ENCODE results near the gene FOXP4.

The FOXP4 gene

GRCh38 chr6:41587131-41587879 is 41.1 kb downstream of the FOXP4 start:
- no peak for DNase-seq

GRCh38 chr6:41588111-41588510 is 41.9 kb downstream of the FOXP4 start:
- DNase-seq, result no peak

GRCh38 chr6:41589223-41589622 is 43.0 kb downstream of the FOXP4 start:
- DNase-seq, result no peak

- no peak for DNase-seq
Observed at GRCh38 chr6:41589636-41590622, 43.7 kb downstream of the FOXP4 start.

GRCh38 chr6:41591122-41591521 is 44.9 kb downstream of the FOXP4 start:
- DNase-seq, result no peak

- peak; percentile 48 for DNase-seq
Observed at GRCh38 chr6:41591859-41592502, 45.8 kb downstream of the FOXP4 start.

GRCh38 chr6:41593406-41593805 is 47.2 kb downstream of the FOXP4 start:
- no peak for DNase-seq

GRCh38 chr6:41593839-41594238 is 47.7 kb downstream of the FOXP4 start:
- DNase-seq, result no peak

GRCh38 chr6:41594326-41594725 is 48.1 kb downstream of the FOXP4 start:
- DNase-seq, result no peak

GRCh38 chr6:41594766-41595165 is 48.6 kb downstream of the FOXP4 start:
- DNase-seq, result no peak

GRCh38 chr6:41595166-41595565 is 49.0 kb downstream of the FOXP4 start:
- no peak for DNase-seq

GRCh38 chr6:41596096-41596685 is 50.0 kb downstream of the FOXP4 start:
- no peak for DNase-seq

- no peak for DNase-seq
Observed at GRCh38 chr6:41596807-41597206, 50.6 kb downstream of the FOXP4 start.

GRCh38 chr6:41597246-41598000 is 51.2 kb downstream of the FOXP4 start:
- DNase-seq, result no peak

GRCh38 chr6:41598670-41599014 is 52.5 kb downstream of the FOXP4 start:
- no peak for DNase-seq

GRCh38 chr6:41599015-41599851 is 53.1 kb downstream of the FOXP4 start:
- DNase-seq, result no peak

GRCh38 chr6:41599852-41600445 is 53.8 kb downstream of the FOXP4 start:
- DNase-seq, result no peak

- no peak for DNase-seq
Observed at GRCh38 chr6:41600499-41601247, 54.5 kb downstream of the FOXP4 start.

- no peak for DNase-seq
Observed at GRCh38 chr6:41601248-41601549, 55.0 kb downstream of the FOXP4 start.

- no peak for DNase-seq
Observed at GRCh38 chr6:41602422-41602743, 56.2 kb downstream of the FOXP4 start.
